ENCODE data around the gene ANKRD12.
"Not testable (repeated sequence)": the region's sequence is repeated elsewhere in the genome, so short reads cannot be mapped to it uniquely, and the experiment has no call there.

The ANKRD12 gene

GRCh38 chr18:9147440-9148202 lies 11.0 kb downstream of the ANKRD12 start:
- DNase-seq, result peak; percentile 91

DNA sequence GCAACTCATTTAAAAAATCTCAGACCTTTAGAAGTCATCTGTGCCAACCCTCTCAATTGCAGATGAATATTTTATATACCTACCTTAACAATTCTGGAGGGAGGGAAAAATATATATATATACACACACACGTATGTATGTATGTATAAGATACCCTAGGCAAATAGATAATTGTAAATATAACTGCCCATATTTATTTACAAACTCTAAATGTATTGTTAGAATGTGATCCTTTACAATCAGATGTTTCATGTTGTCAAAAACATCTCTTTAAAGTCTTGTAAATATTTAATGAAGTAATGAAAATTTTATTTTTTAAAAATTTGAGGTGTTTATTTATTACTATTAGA lies 11.6 kb downstream of the ANKRD12 start:
- no peak for DNase-seq

DNA sequence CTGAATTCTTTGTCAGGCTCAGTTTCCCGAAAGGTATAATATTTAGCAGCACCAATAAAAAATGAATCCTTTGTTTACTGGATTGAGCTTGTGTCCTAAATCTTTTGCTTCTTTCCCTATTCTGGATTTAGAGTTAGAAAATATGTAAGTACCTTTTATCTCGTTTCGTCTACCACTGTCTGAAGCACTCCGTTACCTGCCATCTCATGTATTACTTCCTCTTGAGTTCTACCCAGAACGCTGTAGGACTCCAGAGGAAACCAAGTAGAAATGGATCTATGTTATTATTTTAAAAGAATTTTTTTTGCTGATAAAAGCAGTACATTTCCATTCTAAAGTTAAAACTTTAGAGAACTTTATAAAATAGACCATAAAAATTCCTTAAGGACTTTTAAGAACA lies 13.5 kb downstream of the ANKRD12 start:
- DNase-seq, result no peak

- peak; percentile 34 for DNase-seq
These were observed 16.7 kb downstream of the ANKRD12 start for GRCh38 chr18:9153256-9153655.

DNA sequence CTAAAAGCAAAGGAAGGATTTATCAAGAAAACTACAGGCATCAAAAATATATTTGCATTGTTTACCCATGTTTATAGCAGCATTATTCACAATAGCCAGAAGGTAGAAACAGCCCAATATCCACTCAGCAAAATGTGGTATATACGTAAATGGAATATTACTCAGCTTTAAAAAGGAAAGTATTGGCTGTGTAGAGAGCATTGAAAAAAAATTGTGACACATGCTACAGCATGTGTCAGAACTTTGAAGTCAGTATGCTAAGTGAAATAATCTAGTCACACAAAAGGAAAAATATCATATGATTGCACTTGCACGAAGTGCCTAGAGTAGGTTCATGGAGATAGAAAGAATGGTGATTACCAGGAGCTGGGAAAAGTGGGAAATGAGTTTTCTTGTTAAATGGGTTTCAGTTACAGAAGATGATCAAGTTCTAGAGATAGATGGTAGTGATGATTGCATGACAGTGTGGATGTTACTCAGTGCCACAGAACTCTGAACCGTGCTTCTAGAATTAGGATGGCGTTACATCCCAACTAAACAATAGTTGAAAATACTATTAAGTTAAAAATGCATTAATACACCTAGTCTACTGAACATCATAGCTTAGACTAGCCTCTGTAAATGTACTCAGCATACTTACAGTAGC lies 20.1 kb downstream of the ANKRD12 start:
- no peak for DNase-seq

GRCh38 chr18:9157806-9158205 lies 21.2 kb downstream of the ANKRD12 start:
- DNase-seq, result no peak

GRCh38 chr18:9160014-9160413 lies 23.4 kb downstream of the ANKRD12 start:
- no peak for DNase-seq

GRCh38 chr18:9162663-9163062 lies 26.1 kb downstream of the ANKRD12 start:
- DNase-seq, result not testable (repeated sequence)

DNA sequence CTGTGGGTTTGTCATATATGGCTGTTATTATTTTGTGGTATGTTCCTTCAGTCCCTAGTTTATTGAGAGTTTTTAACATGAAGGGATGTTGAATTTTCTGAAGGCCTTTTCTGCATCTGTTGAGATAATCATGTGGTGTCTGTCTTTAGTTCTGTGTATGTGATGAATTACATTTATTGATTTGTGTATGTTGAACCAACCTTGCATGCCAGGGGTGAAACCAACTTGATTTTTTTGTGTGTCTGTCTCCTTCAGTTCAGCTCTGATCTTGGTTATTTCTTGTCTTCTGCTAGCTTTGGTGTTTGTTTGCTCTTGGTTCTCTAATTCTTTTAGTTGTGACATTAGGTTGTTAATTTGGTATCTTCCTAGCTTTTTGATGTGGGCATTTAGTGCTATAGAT lies 27.6 kb downstream of the ANKRD12 start:
- DNase-seq, result not testable (repeated sequence)

DNA sequence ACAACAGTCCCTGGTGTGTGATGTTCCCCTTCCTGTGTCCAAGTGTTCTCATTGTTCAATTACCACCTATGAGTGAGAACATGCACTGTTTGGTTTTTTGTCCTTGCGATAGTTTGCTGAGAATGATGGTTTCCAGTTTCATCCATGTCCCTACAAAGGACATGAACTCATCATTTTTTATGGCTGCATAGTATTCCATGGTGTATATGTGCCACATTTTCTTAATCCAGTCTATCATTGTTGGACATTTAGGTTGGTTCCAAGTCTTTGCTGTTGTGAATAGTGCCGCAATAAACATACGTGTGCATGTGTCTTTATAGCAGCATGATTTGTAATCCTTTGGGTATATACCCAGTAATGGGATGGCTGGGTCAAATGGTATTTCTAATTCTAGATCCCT lies 29.3 kb downstream of the ANKRD12 start:
- DNase-seq, result not testable (repeated sequence)

DNA sequence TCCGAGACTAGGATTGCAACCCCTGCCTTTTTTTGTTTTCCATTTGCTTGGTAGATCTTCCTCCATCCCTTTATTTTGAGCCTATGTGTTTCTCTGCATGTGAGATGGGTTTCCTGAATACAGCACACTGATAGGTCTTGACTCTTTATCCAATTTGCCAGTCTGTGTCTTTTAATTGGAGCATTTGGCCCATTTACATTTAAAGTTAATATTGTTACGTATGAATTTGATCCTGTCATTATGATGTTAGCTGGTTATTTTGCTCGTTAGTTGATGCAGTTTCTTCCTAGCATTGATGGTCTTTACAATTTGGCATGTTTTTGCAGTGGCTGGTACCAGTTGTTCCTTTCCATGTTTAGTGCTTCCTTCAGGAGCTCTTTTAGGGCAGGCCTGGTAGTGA lies 32.9 kb downstream of the ANKRD12 start:
- not testable (repeated sequence) for DNase-seq

GRCh38 chr18:9171919-9172318 lies 35.3 kb downstream of the ANKRD12 start:
- DNase-seq, result not testable (repeated sequence)

DNA sequence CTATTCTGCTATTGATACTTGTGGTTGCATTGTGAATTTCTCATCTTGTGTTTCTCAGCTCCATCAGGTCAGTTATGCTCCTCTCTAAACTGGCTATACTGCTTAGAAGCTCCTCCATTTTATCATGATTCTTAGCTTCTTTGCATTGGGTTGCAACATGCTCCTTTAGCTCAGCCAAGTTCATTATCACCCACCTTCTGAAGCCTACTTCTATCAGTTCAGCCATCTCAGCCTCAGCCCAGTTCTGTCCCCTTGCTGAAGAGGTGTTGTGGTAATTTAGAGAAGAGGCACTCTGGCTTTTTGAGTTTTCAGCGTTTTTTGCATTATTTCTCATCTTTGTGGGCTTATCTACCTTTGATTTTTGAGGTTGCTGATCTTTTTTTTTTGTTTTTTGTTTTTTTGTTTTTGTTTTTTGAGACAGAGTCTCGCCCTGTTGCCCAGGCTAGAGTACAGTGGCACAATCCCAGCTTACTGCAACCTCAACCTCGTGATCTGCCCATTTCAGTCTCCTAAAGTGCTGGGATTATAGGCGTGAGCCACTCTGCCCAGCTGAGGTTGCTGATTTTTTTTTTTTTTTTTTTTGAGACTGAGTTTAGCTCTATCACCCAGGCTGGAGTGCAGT lies 36.0 kb downstream of the ANKRD12 start:
- DNase-seq, result no peak

- no peak for DNase-seq
These were observed 37.2 kb downstream of the ANKRD12 start for GRCh38 chr18:9173770-9174233.

- no peak for DNase-seq
These were observed 37.7 kb downstream of the ANKRD12 start for GRCh38 chr18:9174302-9174701.

- DNase-seq, result no peak
These were observed 38.5 kb downstream of the ANKRD12 start for GRCh38 chr18:9175115-9175514.

GRCh38 chr18:9177031-9177430 lies 40.5 kb downstream of the ANKRD12 start:
- no peak for DNase-seq

- DNase-seq, result no peak
These were observed 40.9 kb downstream of the ANKRD12 start for GRCh38 chr18:9177466-9177865.

DNA sequence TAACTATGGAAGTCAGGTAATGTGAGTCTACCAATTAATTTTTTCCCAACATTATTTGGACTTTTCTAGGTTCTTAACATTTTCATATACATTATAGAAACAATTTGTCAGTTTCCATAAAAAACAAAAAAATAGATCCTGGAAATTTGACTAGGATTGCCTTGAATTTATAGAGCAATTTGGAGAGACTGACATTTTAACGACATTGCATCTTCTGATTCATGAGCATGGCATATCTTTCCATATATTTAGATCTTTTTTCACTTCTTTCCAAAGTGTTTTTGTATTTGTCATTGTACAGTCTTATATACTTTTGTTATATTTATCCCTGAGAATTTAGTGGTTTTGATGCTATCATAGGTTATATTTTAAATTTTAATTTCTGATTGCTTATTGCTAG lies 42.0 kb downstream of the ANKRD12 start:
- no peak for DNase-seq

GRCh38 chr18:9181275-9181674 lies 44.7 kb downstream of the ANKRD12 start:
- DNase-seq, result no peak

DNA sequence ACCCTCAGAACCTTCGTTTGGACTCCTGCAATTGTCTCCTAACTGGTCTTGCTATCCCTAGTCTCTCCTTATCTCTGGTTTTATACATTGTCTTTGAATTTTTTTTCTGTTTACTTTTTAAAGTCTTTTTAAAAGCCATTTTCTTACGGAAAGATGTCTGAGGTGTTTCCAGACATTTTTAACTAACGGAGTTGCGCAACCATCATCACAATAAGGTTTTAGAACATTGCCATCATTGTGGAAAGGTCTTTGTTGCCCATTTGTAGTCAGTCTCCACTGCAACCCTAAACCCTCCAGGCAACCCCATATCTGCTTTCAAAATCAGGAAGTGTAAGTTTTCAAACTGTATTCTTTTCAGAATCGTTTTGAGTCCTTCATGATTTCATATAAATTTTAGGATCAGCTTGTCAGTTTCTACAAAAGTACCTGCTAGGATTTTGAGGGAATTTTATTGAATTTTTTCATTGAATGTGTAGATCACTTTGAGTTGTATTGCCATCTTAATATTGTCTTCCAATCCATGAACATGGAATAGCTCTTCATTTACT lies 46.3 kb downstream of the ANKRD12 start:
- DNase-seq, result no peak

GRCh38 chr18:9184998-9185613 lies 48.5 kb downstream of the ANKRD12 start:
- DNase-seq, result no peak

Measured in DMS53 (cell line).